NK-92 treated with Interleukin-12 subunit alpha and Interleukin-12 subunit beta, amount 100 ng/mL, for 24 hours (cell line): ENCODE measurements around the gene AKT3.

Source experiments
- DNase-seq: peaks from one replicate; lab custom pipeline; 2025; lab: John Stamatoyannopoulos, UW

AKT3 gene

GRCh38 chr1:243487649-243488227 lies 362.3 kb downstream of the AKT3 start:
- no peak for DNase-seq

DNA sequence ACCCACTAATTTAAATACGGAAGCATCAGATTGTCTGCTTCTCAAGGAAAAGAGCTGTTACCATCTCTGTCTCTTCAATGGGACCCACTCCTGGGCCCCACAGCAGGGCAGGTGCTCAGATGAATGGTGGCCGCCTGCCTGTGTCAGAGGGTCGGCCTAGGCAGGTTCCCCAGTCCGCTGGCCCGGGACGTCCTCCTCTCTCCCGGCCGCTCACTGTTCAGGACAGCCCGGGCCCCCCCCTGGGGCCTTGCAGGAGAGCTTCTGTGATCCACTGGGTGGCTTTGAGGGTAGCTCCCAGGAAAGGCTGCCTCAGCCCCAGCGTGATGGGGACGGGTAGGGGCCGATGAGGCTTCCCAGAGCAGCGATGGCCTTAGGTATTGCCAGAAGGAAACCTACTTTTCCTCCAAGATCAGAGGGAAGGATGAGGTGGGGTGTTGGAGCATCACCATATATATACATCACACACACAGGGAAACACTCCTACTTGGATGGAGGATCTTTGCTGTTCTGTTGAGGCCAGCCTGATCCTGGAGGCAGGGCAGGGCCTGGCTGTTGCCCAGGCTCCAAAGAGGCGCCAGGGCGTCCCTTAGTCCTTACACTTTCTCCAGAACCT lies 362.9 kb downstream of the AKT3 start:
- no peak for DNase-seq

DNA sequence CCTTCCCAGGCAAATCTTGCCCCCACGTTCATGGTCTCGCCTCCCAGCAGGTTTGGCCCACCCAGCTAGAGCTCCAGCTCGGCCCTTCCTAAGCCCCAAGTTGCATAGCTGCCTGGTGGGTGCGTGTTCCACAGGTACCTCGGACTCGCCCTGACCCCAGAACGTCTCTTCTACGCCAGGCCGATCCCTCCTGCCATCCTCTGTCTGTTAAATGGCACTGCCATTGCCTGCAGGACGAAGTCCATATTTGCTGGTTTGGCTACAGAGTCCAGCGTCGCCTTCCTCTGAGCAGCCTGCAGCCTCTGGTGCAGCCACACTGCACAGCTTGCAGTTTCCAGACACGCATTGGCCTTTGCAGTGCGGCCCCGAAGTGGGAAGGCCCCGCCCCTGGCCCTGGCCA lies 366.1 kb downstream of the AKT3 start:
- DNase-seq: no peak

DNA sequence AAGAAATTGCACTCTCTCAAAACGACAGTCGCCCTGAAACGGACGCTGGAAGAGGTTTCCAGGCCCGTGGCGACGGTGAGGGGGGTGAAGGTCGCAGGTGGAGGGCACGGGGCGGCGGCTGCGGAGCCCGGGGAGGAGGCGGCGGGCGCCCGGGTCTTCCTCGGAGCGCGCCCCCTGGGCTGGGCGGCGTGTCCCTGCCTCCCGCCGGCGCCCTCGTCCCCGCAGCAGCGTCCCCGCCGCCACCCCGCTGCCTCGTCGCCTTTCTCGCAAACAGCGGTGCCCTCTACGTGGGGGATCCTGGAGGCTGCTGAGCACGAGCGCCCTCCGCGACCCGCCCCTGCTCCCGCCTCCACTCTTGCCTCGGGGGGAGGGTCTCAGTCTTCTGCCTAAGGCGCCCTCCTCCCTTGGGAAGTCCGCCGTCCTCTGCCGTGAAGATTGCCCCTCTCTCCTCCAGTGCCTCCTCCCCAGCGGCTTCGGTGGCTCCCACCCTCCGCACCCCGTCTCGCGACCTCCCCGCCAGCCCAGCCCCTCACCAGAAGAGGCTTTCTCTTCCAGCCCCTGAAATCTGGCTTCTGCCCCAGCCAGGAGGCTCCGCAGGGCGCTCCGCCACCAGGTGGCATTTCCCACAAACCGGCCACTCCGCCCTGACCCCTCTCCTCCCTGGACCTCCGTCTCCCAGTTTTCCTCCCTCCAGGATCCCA lies 366.8 kb downstream of the AKT3 start:
- DNase-seq: no peak

GRCh38 chr1:243482141-243483022 lies 367.7 kb downstream of the AKT3 start:
- DNase-seq: no peak

DNA sequence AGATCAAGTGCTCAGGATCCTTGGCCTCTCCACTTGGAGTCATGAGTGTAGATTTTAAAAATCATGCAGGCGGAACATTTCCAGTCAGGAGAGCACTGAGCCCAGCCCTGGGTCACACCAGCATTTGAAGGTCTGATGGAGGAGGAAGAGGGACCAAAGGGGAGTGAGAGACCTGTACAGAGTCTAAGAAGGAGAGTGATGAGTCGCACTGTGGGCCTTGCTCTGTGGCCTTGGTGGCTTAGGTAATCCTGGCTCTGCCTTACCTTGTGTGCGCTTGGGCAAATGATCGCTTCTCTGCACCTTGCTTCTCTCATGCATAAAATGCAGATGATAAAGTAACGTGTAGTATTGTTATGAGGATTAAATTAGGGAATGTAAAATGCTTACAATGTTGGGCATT lies 368.9 kb downstream of the AKT3 start:
- no peak for DNase-seq

DNA sequence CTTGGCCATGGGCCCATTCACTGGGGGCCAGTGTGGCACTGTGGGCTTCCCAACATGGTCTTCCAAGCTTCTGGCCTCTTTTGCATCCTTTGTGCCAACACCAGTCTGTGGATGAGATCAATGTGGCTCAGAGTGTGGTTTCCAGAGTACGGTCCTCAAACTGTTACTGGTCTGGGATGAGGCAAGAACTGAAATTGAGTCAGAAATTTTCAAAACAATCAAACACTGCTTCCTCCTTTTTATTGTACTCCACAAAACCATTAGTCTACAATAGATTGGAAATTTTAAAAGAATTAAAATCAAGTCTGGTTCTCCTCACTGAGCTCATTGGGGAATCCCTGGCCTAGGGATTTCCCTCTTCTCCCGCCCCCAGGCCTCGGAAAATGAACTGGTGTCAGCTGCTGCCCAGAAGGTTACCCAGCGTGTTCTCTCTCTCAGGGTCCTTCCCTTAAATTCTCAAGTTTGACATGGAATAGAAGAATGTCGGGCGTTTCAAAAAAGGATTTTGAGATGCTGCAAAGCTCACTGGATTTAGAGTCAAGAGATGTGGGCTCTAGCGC lies 372.2 kb downstream of the AKT3 start:
- no peak for DNase-seq

- DNase-seq: no peak
These were observed 374.1 kb downstream of the AKT3 start for GRCh38 chr1:243475966-243476365.

DNA sequence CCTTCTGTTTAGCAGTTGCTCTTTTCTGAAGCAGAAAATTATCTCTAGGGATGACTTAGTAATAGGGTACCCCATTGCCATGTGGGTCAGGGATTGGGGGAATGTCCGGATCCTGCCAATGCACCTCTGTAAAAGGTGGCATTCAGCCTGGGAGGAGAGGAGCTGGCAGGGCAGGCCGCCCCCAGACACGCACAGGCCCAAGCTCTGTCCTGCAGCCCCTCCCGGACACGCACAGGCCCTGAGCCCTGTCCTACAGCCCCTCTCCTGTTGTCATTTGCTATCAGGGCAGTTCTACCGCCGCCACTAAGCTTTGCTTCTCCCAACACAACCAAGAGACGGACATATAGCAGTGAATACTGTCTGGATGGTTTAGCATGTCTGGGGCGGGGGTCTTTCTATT lies 375.1 kb downstream of the AKT3 start:
- no peak for DNase-seq

DNA sequence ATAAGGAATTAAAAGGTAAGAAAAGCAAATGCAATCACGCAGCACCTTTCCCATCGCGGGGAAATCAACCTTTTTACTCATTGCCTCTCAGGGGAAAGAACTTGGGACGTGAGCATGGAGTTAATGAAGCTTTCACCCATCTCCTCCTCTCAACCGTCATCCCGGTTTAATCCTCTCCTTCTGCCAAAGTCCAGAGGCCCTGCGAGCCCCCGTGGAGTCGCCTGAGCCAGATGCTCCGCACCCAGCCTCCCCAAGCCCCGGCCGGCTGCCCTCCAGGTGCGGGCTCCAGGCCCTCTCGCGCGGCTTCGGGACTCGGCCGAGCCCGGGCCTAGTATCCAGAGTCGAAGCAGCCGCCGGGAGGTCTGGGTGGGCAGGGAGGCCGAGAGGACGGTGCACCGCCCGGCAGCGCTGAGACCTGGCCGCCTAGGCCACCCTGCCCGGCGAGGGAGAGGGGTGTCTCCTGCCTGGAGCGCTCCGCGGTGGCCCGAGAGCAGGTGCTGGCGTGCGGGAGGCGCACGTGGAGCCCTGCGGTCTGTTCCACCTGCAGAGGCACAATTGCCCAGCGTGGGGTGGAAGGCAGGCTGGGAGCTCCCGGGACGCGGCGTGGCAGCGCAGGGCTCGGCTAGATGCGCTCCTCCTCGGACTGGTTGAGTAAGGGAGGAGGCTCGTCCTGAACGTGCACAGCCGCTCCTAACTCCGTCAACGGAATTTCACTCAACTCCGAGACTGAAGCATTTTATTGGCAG lies 375.7 kb downstream of the AKT3 start:
- no peak for DNase-seq

GRCh38 chr1:243473227-243474135 lies 376.6 kb downstream of the AKT3 start:
- DNase-seq: no peak

DNA sequence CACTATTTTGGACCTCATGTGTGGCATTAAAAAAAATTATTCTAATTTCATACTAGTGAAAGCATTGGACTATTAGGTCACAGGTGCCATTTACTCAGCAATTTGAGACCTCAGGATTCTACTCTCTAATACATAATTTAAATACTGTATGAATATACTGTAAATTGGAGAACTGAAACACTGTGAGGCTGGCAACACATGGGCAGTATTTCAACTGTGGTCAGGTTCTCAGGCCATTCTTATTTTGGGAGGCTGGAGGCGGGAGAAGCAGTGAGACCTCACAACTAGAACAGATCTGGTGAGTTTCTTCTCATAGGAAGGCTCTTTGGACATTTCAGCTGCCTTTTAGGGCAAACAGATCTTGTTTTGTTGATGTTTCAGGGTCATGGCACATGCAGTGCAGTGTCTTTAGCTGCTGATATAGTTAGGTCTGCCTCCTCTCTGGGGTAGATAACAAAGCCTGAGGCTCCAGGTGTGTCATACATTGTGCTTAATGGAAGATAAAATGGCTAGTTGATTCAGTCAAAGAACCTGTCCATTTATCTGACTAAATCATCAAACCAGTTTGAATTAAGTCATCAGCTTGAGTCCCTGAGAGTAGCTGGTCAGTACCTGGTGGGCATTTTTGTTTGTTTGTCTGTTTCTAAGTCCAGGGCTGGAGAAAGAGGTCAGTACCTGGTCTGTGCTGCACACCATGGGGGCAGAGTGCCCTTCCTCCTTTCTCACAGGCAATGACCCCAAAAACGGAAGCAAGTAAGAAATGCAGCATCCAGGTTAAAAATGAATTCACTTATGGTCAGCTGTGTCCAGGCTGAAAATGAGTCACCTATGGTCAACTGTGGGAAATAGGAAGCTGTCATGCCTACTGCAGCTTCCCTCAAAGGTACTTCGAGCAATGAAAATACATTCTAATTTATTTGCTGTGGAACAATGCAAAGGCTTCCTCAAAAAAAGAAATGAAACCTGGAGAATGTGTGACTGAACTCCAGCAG lies 378.0 kb downstream of the AKT3 start:
- no peak for DNase-seq

GRCh38 chr1:243471026-243471685 lies 378.9 kb downstream of the AKT3 start:
- no peak for DNase-seq

- DNase-seq: no peak
These were observed 379.5 kb downstream of the AKT3 start for GRCh38 chr1:243470502-243470901.

DNA sequence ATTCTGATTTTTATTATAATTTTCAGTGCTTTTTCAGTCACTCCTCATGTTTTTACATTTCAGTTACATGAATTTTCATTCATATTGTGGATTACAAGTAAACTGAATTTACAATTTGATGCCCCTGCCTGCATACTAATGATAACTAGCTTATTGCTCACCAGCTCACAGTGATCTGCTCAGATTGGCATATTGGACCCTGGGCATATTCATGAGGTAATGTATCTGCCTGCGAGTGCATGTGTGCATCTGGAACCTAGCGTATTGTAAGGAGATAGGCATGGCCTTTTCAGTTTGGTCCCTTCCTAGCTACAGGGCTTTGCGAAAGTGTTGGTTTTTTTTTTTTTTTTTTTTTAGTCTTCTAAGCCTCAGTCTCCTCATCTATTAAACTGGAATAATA lies 380.5 kb downstream of the AKT3 start:
- no peak for DNase-seq

DNA sequence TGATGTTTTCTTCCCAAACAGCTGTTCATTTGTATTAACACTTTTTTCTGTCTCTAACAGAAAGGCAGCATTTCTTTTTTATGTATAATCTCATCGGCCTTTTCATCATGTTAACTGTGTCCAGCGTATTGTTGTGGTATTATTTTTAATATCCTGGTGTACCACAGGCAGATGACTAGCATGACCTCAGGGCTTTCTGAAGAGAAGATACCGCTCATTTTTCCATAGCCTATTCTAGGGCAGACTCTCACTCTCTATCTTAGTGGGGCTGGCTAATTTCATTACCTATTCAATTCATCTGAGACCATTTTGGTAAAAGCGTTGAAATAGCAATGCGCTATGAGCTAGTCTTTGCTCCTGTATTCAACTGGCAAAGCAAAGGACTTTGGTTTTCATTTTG lies 384.3 kb downstream of the AKT3 start:
- DNase-seq: no peak

- DNase-seq: no peak
These were observed 385.0 kb downstream of the AKT3 start for GRCh38 chr1:243465081-243465480.

GRCh38 chr1:243462929-243463697 lies 386.9 kb downstream of the AKT3 start:
- no peak for DNase-seq
